Panc1 (cell line): ENCODE results near the gene MACROD1.

Experiments
- CTCF ChIP-seq: fragments of 450-650 bp; IDR thresholded peaks from 2 replicates; pipeline ENCODE4 v1.5.1; 2017; ENCODE audit warnings: mild to moderate bottlenecking
- POLR2AphosphoS5 ChIP-seq: IDR thresholded peaks from 2 replicates; pipeline ENCODE4 v1.6.1; 2012; ENCODE audit warnings: mild to moderate bottlenecking, low read depth, low read length, moderate library complexity
- REST ChIP-seq, 2 experiments: IDR thresholded peaks; 2 replicates each; pipeline ENCODE4 v1.6.1; 2011 to 2012; ENCODE audit warnings: low read depth in 2 of 2, control low read depth in 1 of 2, low read length in 1 of 2, mild to moderate bottlenecking in 1 of 2, moderate library complexity in 1 of 2; ENCODE audit not compliant: insufficient read depth in 1 of 2
- SIN3A ChIP-seq: IDR thresholded peaks from 2 replicates; pipeline ENCODE4 v1.6.1; 2012; ENCODE audit warnings: low read depth, mild to moderate bottlenecking, low read length, moderate library complexity, borderline replicate concordance; ENCODE audit not compliant: insufficient read depth
- TCF7L2 ChIP-seq: IDR thresholded peaks from 2 replicates; pipeline ENCODE4 v1.6.1; 2011; ENCODE audit warnings: mild to moderate bottlenecking, low read depth, low read length, inconsistent platforms

- no peak for TF ChIP-seq CTCF
- no peak for TF ChIP-seq REST (IDR thresholded peaks at IDR 0.05; ENCODE audit: insufficient read depth in 1 of 2, low read depth in 2 of 2, low read length in 1 of 2)
- TF ChIP-seq TCF7L2: no peak
- TF ChIP-seq POLR2AphosphoS5: no peak
- no peak for TF ChIP-seq SIN3A
Observed at GRCh38 chr11:64128255-64129006, 37.5 kb downstream of the MACROD1 start.
